Activated CD8-positive, alpha-beta memory T cell treated with anti-CD3 and anti-CD28 coated beads, Interleukin-2, amount 50 U/mL, for 1 hour (primary cell): Measurements from ENCODE around the gene TAS2R50.
A peak's percentile ranks its signal among the peaks of the same experiment; 100 is the strongest.
"Not testable (repeated sequence)": the region's sequence is repeated elsewhere in the genome, so short reads cannot be mapped to it uniquely, and the experiment has no call there.

Source experiments
- DNase-seq: peaks from one replicate; pipeline ENCODE4 v3.0.0-alpha.2; 2020; ENCODE audit errors: extremely low read depth

Gene TAS2R50

GRCh38 chr12:10986812-10987211 is at the start of gene TAS2R50:
Gene TAS2R50 (minus strand): TSS chr12:10986912. CDS start chr12:10986860, 52 bp downstream.
- DNase-seq, result no peak

- DNase-seq, result not testable (repeated sequence)
Measured at GRCh38 chr12:11033959-11034358, 47.2 kb upstream of the TAS2R50 start.

GRCh38 chr12:11031307-11031706 is 44.6 kb upstream of the TAS2R50 start, which contains the start of gene TAS2R31:
Gene TAS2R31 (minus strand): TSS chr12:11031407. CDS start chr12:11031335, 72 bp downstream.
- no peak for DNase-seq

GRCh38 chr12:11026118-11026517 is 39.4 kb upstream of the TAS2R50 start:
- no peak for DNase-seq

- DNase-seq, result no peak
Measured at GRCh38 chr12:11023387-11023786, 36.7 kb upstream of the TAS2R50 start.

GRCh38 chr12:11022520-11022919 is 35.8 kb upstream of the TAS2R50 start, which contains the start of gene TAS2R19:
Gene TAS2R19 (minus strand): TSS chr12:11022620. CDS start chr12:11022571, 49 bp downstream.
- no peak for DNase-seq

- DNase-seq, result no peak
Measured at GRCh38 chr12:11016937-11017336, 30.2 kb upstream of the TAS2R50 start.

GRCh38 chr12:11015775-11016430 is 29.2 kb upstream of the TAS2R50 start:
- no peak for DNase-seq

GRCh38 chr12:11014234-11014633 is 27.5 kb upstream of the TAS2R50 start:
- DNase-seq, result no peak

- no peak for DNase-seq
Measured at GRCh38 chr12:11007608-11008007, 20.9 kb upstream of the TAS2R50 start.

- no peak for DNase-seq
Measured at GRCh38 chr12:10998204-10998603, 11.5 kb upstream of the TAS2R50 start, which contains the start of gene TAS2R20. Gene TAS2R20 (minus strand): TSS chr12:10998304. CDS start chr12:10997875, 429 bp downstream.

- DNase-seq, result no peak
Measured at GRCh38 chr12:10994307-10994706, 7.6 kb upstream of the TAS2R50 start.

- DNase-seq, result no peak
Measured at GRCh38 chr12:10989107-10989506, 2.4 kb upstream of the TAS2R50 start.

- DNase-seq, result peak; percentile 0
Measured at GRCh38 chr12:10982244-10982643, 4.5 kb downstream of the TAS2R50 start.

- no peak for DNase-seq
Measured at GRCh38 chr12:10974965-10975364, 11.7 kb downstream of the TAS2R50 start.

GRCh38 chr12:10968765-10969456 is 17.8 kb downstream of the TAS2R50 start:
- no peak for DNase-seq

- no peak for DNase-seq
Measured at GRCh38 chr12:10967409-10967808, 19.3 kb downstream of the TAS2R50 start.

GRCh38 chr12:10966314-10966713 is 20.4 kb downstream of the TAS2R50 start:
- no peak for DNase-seq

- DNase-seq, result no peak
Measured at GRCh38 chr12:10965476-10965875, 21.2 kb downstream of the TAS2R50 start.

GRCh38 chr12:10960211-10960610 is 26.5 kb downstream of the TAS2R50 start:
- no peak for DNase-seq

- no peak for DNase-seq
Measured at GRCh38 chr12:10959804-10960203, 26.9 kb downstream of the TAS2R50 start.

GRCh38 chr12:10957741-10958140 is 29.0 kb downstream of the TAS2R50 start:
- DNase-seq, result no peak

- no peak for DNase-seq
Measured at GRCh38 chr12:10956085-10956484, 30.6 kb downstream of the TAS2R50 start.
